ENCODE results near the gene ZNF394.

Gene ZNF394

DNA sequence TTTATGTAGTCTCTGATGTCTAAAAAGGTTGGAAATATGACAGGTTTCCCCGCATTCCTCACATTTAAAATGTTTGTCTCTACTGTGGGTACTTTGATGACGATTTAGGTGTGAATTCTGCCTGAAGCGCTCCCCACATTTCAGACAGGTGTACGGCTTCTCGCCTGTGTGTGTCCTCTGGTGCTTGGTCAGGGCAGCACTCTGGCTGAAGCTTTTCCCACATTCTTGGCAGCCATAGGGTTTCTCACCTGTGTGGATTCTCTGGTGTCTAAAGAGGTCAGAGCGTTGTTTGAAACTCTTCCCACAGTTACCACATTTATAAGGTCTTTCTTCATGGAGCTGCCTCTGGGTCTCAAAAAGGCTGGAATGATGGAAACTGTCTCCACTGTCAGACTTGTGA lies 6.3 kb downstream of the ZNF394 start:
- no peak for DNase-seq (ENCODE audit: low read depth)

DNA sequence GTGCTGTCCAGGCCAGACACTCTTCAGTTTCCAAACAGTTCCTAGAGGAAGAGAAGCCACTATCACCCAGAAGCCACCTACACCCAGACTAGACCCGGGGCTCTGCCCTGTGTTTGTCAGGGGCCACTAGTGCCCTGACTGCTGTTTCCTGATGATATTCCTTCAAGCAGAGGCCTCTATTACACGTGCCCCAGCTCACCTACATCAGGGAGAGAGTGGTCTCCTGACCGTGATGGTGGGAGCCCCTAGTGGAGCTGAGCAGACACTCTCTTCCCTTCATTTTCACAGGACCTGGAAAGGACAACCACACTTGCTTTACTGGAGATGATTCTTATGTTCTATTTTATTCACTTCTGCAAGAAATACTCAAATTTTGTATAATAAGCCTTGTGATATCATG lies 9.2 kb downstream of the ZNF394 start:
- DNase-seq (ENCODE audit: low read depth): no peak

DNA sequence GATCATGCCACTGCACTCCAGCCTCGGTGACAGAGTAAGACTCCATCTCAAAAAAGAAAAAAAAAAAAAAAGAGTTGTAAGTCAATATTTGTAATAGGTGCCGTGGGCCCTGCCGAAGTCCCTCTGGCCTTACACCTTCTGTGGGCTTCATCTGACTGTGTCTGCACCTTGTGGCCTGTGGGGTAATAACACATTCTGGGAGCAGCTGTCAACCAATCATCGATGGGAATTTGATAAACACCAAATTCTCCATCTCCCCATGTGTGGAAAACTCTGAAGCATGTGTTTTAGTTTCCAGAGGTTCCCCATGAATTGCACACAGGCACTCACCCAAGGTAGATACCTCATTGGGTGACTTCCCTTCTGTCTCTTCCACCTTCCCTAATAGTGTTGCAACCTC lies 10.8 kb downstream of the ZNF394 start:
- no peak for DNase-seq (ENCODE audit: low read depth)

DNA sequence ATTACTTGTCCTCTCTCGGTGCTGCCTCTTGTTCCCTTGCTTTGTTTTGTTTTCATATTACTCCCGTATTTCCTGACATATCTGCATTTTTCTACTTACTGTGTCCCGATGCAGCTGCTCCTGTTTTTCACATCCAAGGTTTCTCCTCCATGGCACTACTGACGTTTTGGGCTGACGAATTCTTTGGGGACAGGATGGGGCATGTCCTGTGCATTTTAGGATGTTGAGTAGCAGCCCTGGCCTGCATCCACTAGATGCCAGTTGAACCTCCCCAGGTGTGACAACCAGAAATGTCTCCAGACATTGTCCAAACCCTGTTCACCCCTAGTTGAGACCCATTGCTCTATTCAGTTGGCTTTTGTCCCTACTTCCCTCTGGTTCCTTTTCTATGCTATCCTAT lies 15.0 kb downstream of the ZNF394 start:
- DNase-seq (ENCODE audit: low read depth): no peak

DNA sequence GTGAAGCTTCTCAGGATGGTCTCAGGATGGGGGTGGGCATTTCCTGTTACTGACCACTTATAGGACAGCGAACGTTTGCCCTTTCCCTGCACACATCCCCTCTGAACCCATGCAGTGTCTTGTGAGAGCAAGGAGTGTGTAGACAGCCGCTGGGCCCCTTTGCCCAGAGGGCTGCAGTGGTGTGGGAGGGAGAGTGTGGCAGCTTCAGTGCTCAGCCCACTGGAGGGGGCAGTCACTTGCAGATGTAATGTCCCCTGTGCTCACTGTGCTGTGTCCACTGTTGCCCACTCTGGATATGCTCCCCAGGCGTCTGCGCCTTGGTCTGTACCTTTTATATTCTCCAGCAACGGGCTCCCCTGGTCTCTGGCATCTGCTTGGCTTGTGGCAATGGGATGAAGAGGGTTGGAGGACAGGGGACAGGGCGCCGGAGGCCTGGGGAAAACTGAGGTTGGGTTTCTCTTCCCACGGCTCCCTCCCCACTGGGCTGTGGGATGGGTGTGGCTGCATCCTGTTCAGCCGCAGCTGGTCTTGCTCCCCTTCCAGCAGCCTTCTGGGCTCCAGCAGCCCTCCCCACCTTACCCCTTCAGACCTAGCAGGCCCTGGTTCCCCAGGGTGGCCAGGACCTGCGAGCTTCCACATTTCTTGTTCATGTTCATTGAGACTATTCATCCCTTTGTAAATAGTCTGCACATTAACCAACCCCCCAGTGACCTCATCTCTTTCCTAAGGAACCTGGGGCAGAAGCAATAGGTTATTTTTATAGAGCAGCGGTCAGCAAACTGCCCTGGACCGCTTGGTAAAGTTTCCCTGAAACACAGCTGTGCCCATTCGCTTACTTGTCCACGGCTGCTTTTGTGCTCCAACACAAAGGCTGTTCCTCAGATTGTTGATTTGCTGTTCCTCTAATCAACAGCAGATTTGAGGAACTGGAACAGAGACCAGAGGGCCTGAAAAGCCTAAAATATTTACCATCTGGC lies 21.3 kb downstream of the ZNF394 start:
- DNase-seq (ENCODE audit: low read depth): no peak

DNA sequence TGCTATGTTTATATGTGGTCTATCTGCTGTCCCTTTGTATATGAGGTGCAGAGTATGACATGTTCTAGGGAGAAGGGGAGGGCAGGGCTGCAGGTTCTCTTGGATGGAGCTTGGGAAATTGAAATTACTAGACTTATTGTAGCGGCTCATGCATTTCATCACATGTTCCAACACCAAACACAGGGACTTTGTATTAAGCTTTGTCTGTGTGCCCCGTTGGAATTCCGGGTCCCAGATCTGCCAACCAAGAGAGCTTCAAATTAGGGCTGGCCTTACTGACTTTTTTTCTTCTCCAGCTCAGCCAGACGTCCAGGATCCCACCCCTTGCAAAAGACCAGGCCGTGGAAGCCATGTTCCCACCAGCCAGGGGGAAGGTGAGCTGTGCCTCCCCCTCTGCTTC lies 24.0 kb downstream of the ZNF394 start:
- DNase-seq (ENCODE audit: low read depth): no peak

DNA sequence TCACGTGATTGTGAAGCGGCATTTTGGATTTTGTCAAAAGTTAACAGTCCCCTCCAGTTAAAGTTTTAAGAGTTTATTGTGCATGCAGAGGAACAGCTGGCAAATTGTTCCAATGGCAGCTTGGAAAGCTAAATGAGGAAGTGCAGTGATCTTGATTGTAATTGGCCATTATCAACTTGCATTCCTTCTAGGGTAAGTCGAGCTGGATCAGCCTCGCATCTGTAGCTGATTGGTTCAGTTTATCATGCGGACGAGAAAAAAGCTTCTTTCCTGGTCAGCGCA lies 26.8 kb downstream of the ZNF394 start:
- DNase-seq (ENCODE audit: low read depth): peak; percentile 71

DNA sequence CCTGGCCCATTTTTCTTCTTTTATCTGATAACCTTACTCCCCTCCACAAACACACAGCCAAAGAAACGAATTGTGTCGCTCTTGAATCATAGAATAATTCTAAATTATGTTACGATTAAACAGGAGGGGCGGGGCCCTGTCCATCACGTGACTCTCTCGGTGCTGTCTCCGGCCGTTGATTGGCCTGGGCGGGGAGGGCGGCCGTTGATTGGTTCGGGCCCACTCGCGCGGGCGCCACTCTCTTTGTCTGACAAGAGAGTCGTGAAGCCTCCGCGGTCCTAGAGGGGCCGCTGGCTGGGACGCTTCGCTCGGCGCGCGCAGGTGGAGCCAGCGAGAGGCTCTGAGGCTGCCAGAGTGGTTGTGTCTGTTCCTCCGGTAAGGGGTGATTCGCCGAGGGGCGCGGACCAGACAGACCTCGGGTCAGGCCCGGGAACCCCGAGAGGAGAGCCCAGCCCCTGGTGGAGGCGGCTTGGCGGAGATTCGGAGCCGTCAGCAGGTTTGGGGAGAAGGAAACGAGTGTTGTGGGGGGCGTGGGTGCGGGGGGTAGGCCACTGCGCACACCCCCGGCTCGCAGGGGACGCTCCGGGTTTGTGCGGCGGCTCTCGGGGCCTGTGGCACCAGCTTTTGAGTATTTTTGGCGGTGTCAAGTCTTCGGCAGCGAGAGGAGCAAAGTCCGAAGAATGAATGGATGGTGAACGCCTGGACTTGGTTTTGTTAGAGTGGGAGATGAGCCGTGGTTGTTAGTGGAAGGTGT lies 27.3 kb downstream of the ZNF394 start, which contains the start of gene ZNF789:
ZNF789 (plus strand) TSS at position 330 of the 754 bp plus-strand sequence. CDS start 3,567 bp downstream, outside the sequence.
- peak; percentile 73 for DNase-seq (ENCODE audit: low read depth)

DNA sequence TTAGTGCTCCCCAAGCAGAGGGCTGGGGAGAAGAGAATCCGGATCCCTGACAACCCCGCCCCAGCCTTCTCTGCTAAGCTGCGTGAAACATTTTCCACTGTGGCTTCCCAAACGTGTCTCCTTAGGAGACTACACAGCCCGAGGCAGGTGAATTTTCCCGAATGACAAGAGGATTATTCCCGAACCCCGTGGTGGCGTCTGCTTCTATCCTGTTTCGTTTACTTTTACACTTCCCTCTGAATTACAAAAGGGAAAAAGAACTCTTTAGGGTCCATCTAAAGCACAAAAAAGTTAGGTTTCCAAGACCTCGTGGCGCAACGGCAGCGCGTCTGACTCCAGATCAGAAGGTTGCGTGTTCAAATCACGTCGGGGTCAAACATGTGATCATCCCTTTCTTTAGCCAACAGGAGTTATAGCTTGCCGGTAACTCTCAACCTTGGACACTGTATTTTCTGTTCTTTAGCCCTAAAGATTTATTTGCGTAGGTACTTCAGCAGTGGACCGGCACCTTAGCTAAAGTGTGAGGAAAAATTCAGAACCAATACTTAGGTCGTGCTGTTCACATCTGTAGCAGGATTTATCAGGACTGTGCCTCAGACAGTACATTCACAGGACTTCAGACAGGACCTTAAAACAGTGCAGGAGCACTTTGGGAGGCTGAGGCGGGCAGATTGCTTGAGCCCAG lies 30.6 kb downstream of the ZNF394 start:
- no peak for DNase-seq (ENCODE audit: low read depth)

DNA sequence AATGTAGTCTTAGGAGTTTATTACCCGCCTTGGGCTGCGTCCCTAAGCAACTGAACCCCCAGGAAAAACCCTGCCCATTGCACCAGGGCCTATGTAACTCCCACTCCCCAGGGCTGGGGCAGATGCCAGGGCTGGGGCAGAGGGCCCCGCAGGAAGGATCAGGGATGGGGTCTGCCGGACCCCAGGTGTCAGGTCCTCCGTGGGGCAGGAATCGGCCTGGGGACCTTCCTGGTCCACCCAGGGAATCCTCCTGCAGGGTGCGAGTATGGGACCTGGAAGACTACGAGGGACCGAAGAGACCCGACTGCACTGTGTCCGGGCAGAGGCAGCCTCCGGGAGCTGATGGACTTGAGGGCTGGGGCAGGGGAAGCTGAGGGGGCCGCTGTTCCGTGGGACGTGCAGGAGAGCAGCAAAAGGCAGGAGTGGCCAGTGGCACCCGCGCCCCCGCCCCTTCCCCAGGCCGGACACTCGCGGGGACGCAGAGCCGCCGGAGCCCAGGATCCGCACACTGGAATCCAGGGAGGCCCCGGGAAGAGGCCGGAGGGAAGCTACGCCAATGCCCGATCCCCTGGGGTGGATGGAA lies 31.7 kb downstream of the ZNF394 start:
- DNase-seq (ENCODE audit: low read depth): no peak

DNA sequence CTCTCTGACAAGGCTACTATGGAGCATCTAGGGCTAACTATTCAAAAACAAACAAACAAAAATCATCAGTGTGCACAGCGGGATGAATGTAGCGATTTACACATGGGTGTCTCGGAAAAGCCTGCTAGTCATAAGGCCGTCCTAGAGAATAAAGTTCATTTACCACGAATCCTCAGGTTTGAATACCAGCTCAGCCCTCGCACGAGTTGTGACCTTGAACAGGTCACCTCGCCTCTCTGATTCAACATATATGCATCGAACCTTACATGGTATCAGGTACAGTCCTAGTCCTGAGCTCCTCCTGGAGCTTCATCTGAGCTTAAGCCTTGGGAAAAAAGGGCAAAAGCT lies 34.7 kb downstream of the ZNF394 start:
- no peak for DNase-seq (ENCODE audit: low read depth)

DNA sequence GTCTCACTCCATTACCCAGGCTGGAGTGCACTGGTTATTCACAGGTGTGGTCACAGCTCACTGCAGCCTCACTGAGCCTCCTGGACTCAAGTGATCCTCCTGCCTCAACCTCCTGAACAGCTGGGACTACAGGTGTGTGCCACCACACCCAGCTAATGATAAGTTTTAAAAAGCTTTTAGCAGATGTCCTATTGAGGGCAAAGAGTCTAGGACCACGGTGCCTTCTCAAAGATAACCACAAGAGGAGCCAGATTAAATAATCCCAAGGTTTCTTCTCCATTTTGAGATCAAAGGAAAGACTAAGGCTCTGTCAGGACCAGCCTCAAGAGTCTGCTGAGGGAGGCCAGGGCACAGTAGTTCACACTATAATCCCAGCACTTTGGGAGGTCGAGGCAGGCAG lies 38.9 kb downstream of the ZNF394 start:
- no peak for DNase-seq (ENCODE audit: low read depth)

DNA sequence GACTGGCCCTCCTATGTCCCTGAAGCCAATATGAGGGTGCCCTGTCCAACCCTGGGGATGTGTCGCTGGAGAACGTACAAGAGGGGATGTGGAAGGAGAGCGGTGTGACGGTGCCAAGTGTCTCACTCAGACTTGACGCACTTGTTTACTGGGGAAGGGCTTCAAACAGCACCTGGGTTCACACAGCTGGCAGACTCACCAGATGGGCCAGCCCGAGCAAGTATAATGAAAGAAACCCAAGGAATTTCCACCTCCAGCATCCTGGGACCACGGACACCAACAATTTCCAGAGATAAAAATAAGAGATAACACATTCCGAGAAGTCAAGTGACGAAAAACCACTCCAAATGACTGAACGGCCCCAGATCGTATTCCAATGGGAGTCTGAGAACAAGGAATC lies 39.4 kb downstream of the ZNF394 start:
- DNase-seq (ENCODE audit: low read depth): no peak

DNA sequence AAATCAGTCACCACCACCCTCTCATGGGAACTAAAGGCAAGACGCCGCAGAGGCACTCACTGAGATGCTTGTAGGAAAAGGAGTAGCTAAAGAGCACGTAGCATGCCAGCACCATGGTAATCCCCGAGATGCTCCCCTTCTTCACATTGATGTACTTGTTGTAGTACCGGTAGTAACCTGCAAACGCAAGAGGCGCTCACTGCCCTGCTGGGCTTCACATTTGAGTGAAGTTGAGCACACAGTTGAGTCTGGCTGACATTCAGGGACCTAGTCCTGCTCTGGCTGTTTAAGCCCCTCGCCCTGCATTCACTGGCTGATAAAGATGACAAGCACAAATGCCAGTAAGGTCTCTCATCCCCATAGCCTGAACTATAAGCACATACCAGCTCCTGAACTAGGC lies 41.0 kb downstream of the ZNF394 start:
- DNase-seq (ENCODE audit: low read depth): no peak

DNA sequence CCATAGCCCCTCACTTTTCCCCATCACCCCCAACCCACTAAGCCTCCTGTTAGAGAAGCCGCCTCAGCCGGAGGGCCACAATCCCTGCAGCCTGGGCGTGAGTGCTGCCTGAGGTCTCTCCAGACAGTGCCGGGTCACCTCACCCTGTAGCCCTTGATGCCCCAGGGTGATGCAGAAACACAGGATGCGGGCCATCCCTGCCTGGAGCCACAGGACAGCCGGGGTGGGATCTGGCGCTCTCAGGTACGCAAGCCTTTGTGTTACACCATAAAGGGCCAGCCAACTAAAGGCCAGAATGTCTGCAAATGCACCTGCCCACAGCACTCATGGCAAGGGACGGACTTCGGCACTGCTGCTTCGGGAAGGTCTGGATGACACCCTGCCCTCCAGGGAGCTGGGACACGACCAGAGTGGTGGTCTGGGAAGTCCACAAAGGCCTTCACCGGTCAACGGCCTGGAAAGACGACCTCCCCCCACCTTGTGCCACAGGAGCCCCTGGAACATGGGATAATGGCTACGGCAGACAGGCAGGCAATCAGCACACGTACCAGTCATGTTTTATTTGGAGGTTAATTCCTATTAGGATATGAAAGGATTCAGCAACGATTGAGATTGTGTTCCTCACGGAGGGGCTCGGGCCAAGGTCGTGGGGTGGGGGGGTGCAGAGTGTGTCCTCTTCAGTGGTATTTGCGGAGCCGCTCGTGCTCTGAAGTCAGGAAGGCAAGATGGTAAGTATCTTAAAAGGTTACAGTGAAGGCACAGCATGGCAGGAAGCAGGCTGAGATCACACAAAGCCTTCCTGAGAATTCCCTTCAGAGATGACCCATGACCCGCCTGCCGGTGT lies 42.2 kb downstream of the ZNF394 start:
- no peak for DNase-seq (ENCODE audit: low read depth)

DNA sequence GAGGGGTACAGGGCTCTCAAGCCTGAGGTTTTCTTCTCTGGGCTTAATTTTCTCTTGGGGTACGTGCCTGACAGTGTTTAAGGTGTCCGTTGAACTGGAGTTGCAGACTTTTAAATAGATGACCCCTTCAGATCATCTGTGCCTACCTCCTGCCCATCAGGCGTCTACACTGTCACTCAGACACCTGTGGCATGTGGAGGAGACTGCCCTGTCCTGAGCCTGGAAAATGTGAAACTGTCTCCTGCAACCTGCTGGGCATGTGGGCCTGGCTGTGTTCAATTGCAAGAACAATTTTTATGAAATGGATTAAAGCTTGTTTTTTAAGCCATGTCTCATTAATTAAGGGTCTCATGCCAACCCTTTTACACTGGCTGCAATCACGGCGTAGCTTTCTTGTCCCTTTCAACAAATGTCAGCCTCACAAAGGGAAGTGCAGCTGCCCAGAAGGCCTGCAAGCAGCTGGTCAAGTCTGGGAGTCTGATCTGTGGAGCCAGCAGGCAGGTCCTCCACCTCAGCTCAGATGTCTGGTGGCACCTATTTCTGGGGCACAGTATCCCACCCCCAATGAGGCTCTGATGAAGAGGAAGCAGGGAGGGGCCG lies 42.9 kb downstream of the ZNF394 start:
- no peak for DNase-seq (ENCODE audit: low read depth)

DNA sequence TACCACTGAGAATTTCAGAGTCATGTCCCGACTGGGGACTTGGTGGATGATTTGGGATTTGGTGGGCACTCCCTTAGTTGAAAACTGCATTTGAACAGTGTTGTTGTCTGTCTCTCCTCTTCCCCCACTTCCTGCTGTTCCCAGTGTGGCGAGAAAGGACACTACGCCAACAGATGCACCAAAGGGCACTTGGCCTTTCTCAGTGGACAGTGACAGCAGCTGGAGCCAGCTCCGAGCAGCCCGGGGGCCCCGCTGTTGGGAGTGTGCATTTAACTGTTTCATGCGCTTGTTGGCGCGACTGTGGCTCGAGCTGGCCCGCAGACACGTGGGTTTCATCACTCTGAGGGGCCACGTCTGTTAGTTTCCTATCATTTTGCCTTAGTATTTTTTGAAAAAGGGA lies 43.8 kb downstream of the ZNF394 start:
- no peak for DNase-seq (ENCODE audit: low read depth)

DNA sequence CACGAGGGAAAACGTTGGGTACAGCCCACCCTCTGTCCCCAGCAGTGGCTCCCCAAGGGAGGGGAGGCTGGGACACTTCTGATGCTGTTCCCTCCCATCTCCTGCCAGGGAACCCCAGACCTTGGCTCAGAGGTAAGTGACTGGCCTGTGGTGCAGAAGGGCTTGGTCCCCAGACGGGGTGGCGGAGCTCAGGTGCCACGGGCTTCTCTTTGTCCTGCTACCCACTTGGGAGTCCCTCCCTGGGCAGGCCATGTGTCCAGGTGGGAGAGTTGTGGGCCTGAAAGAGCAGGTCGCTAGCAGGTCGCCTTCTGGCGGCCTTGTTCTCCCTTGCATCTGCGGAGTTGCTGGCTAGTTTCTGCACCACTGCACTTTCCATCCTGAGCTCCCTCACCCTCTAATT lies 44.2 kb downstream of the ZNF394 start:
- DNase-seq (ENCODE audit: low read depth): no peak

DNA sequence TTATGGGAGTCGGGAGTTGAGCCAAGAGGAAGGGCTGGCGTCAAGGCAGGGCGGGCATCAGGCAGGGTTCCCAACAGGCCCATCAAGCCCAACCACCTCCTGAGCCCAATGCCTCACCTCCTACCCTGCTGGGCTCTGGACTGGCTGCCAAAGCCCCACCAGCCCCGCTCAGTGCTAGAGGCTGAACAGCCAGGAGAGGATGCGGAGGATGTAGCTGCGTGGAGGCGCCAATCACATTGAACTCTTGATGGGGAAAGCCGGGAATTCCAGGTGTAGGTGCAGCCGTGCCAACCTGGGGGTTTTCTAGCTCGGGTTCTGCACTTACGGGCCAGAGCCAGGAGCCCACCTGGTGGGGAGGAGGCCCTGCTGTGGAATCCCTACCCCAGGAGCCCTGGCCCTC lies 47.0 kb downstream of the ZNF394 start:
- no peak for DNase-seq (ENCODE audit: low read depth)

DNA sequence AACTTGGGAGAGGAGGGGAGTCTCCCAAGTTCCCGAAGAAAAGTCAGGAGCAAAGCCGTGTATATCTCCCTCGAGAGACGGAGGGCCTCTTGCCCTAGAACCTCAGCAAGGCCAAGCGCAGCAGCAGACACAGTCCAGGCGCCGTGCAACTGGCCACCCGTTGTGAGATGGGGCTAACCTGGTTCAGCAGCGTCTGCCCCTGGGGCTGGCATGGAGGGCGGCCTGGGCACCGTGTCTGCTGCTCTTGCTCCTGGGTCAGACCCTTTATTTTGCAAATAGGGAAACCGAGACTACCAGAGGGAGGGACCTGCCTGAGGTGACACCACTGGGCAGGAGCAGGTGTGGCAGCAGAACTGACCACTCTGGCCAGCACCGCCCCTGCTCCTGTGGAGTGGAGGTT lies 47.5 kb downstream of the ZNF394 start:
- DNase-seq (ENCODE audit: low read depth): no peak

DNA sequence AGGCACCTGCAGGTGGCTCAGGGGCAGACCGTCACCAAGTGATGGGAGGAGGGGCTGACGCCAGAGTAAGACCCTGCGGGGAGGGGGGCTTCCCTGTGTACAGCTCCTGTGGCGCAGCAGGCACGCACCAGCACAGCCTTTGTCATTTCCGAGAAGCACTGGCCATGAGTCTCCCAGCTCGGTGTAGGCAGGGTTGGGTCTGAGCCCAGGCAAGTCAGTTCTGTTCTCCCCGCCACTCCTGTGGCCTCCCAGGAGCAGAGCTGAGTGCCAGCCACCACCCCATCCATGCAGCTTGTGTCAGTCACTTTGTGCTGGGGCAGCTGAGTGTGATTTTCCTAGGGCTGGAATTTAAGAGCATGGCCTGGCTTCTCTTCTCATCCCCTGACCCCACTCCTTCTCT lies 48.1 kb downstream of the ZNF394 start:
- no peak for DNase-seq (ENCODE audit: low read depth)

Data from non-pigmented ciliary epithelial cell (primary cell).